LoVo (cell line): ENCODE measurements around the gene GNAQ.
A peak's percentile ranks its signal among the peaks of the same experiment; 100 is the strongest.
"Not testable (repeated sequence)": the region's sequence is repeated elsewhere in the genome, so short reads cannot be mapped to it uniquely, and the experiment has no call there.

Experiments used
- DNase-seq: peaks from one replicate; pipeline ENCODE4 v3.0.0-alpha.2; 2016; ENCODE audit warnings: low spot score

The GNAQ gene

DNA sequence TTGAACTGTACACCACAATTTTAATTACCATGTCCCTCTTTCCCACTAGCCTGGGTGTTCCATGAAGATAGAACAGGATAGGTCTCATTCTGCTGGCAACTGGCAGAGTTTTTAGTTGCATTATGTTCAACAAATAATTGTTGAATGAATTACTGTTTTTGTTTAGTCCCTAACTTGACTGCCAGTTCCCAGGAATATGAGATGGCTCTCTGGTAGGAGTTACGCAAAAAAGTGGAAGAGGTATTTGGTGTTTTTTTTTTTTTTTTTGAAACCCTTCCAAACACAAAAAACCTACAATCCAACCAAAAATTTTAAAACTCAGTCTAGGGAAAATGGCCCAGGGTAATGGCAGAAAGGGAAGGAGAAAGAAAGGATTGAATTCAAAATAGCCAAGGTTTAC, 153.6 kb downstream of the GNAQ start:
- DNase-seq: no peak

GRCh38 chr9:77876590-77876989, 155.0 kb downstream of the GNAQ start:
- no peak for DNase-seq

GRCh38 chr9:77876091-77876490, 155.5 kb downstream of the GNAQ start:
- no peak for DNase-seq

GRCh38 chr9:77872863-77873262, 158.7 kb downstream of the GNAQ start:
- DNase-seq: no peak

- no peak for DNase-seq
Observed at GRCh38 chr9:77872177-77872576, 159.4 kb downstream of the GNAQ start.

- DNase-seq: no peak
Observed at GRCh38 chr9:77871483-77871882, 160.1 kb downstream of the GNAQ start.

DNA sequence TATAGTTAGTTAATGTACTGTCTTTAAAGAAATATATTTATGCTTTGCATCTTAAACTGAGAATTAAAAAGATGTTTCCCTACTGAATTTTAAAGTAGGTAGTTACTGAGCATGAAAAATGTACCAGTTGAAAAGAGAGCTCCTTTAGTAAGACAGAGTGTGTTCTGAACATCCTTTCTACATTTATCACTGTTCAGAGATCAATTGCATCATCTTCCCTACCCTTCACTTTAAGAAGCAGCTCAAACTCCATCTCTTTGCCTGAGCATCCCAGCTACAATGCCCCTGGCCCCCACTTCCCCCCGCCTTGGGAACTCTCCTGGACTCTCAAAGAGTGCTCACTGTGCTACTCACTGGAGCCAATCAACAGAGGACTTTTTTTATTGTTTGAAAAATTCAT, 164.7 kb downstream of the GNAQ start:
- DNase-seq: no peak

DNA sequence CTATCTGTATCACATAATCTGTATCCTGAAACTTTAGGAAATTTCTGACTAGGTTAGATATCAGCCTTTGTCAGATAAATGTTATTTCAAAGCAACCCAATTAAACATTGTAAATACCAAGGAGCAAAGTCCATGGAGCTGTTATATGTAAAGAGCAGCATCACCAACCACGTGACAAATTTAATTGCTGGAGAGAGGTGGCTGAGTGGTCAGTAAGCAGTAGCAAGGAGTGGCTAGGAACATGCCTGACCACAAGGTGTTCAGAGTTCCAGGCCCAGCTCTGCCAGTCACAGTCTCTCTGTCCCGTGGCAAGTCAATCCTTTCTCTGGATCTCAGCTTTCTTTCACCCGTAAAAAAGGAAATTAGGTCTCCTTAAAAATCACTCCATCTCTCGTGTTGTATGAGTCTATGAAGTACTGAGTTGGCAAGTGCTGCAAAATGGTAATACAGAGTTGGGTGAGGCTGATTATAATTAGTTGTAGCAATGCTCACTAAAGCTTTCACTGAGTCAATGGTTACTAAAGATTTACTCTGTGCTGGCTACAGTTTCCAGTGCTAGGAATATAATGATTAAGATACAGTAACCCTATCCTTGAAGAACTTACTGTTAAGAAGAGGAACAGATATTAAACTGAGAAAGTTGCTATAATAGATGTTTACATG, 166.1 kb downstream of the GNAQ start:
- peak; percentile 73 for DNase-seq

GRCh38 chr9:77864211-77864889, 167.3 kb downstream of the GNAQ start:
- no peak for DNase-seq

GRCh38 chr9:77863638-77864037, 168.0 kb downstream of the GNAQ start:
- DNase-seq: not testable (repeated sequence)

DNA sequence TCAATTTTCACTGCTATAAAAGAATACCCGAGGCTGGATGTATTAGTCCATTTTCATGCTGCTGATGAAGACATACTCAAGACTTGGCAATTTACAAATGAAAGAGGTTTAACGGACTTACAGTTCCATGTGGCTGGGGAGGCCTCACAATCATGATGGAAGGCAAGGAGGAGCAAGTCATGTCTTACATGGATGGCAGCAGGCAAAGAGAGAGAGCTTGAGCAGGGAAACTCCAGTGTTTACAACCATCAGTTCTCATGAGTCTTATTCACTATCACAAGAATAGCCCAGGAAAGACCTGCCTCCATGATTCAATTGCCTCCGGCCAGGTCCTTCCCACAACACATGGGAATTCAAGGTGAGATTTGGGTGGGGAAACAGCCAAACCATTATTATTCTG, 170.7 kb downstream of the GNAQ start:
- DNase-seq: not testable (repeated sequence)

GRCh38 chr9:77857513-77858259, 173.9 kb downstream of the GNAQ start:
- DNase-seq: no peak

GRCh38 chr9:77856615-77857014, 175.0 kb downstream of the GNAQ start:
- no peak for DNase-seq

DNA sequence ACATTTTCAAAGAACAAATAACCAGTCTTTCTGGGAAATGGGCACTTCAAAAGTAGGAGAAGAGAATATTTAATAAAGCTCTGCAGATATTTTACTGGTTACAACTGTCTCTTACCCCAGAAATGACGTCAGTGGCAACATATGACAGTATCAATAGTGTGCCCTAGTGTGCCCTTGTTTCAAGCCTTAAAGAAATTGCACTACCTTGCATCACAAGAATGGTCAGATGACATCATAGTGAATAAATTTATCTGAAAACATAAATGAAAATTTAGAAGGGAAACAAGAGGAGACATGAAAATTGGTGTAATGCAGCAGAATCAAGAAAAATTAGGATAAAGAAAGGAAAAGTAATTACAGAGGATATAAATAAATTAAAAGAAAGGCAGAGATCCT, 176.7 kb downstream of the GNAQ start:
- no peak for DNase-seq

- DNase-seq: no peak
Observed at GRCh38 chr9:77854258-77854915, 177.2 kb downstream of the GNAQ start.

DNA sequence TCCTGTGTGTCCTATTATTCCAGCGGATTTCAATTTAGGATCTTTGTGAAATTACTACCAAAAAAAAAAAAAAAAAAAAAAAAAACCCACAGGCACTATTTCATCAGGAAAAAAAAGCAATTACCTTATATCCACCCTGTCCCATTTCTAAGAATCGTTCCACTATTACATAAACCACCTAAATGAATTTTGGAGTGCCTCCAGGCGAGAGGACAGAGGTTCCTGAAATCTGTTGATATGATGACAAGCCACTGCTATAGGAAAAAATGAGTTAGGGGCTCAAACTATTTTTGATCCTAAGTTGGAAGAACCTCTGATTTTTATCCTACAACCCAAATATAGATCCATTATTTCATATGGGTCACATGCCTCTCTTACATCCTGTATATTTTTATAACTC, 177.9 kb downstream of the GNAQ start:
- DNase-seq: no peak

- no peak for DNase-seq
Observed at GRCh38 chr9:77851882-77852595, 179.6 kb downstream of the GNAQ start.

GRCh38 chr9:77848897-77849296, 182.7 kb downstream of the GNAQ start:
- no peak for DNase-seq

GRCh38 chr9:77848404-77848803, 183.2 kb downstream of the GNAQ start:
- DNase-seq: no peak

DNA sequence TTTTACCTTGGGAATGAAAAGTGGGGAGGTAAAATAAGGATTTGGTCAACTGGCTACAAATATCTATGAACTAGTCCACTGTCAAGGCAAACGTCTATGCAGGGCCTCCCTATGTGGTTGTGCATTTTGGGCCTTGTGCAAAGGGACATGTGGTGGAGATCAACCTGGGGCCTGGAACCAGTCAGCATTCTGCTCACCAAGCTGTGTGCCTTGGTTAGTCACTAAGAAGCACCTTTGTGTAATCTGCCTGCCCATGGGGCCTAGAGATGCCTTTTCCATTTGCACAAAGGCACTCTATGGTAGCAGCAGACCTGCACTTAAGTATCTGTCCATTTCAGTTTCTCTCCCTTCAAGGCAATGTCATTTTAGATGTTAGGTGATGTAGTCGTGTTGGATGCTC, 184.0 kb downstream of the GNAQ start:
- no peak for DNase-seq

- no peak for DNase-seq
Observed at GRCh38 chr9:77847059-77847499, 184.5 kb downstream of the GNAQ start.

DNA sequence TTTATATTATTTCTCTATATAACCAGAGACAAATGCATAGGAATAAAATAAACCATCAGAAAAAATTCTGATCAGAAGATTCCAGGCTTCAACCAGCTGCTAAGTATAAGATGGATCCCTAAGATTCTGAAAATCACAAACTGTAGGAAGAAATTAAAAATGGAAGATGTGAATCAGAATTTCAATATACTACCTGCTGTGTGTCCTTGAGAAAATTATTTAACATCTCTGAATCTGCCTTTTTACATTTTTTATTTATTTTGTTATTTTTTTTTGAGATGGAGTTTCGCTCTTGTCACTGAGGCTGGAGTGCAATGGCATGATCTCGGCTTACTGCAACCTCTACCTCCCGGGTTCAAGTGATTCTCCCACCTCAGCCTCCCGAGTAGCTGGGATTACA, 187.2 kb downstream of the GNAQ start:
- DNase-seq: no peak
